KMS-11 (cell line): ENCODE data around the gene EFCAB11.

Experiments used
- H2AFZ ChIP-seq: fragments of 200-600 bp; sonication (generic); 2 replicates; pipeline ENCODE4 v1.6.1; 2016; ENCODE audit warnings: antibody characterized with exemption, mixed run types, low read depth
- H3K27ac ChIP-seq: fragments of 200-600 bp; sonication (generic); 2 replicates; pipeline ENCODE4 v1.6.1; 2016; ENCODE audit warnings: mild to moderate bottlenecking, mixed run types
- H3K27me3 ChIP-seq: fragments of 200-600 bp; sonication (generic); 2 replicates; pipeline ENCODE4 v1.6.1; 2017; ENCODE audit warnings: mild to moderate bottlenecking, low read depth, mixed run types, moderate library complexity; ENCODE audit not compliant: insufficient read depth
- H3K36me3 ChIP-seq: fragments of 200-600 bp; sonication (generic); 2 replicates; pipeline ENCODE4 v1.6.1; 2017; ENCODE audit warnings: mild to moderate bottlenecking, mixed run types; ENCODE audit not compliant: insufficient read depth
- H3K4me1 ChIP-seq: fragments of 200-600 bp; sonication (generic); 2 replicates; pipeline ENCODE4 v1.6.1; 2016; ENCODE audit warnings: mild to moderate bottlenecking, low read depth, mixed run types; ENCODE audit not compliant: poor library complexity, severe bottlenecking
- H3K4me2 ChIP-seq: fragments of 200-600 bp; sonication (generic); 2 replicates; pipeline ENCODE4 v1.7.0; 2016; ENCODE audit warnings: mild to moderate bottlenecking, mixed run types
- H3K4me3 ChIP-seq: fragments of 200-600 bp; sonication (generic); IDR thresholded peaks from 2 replicates; pipeline ENCODE4 v1.6.1; 2017; ENCODE audit warnings: low read depth, low read length, mixed read lengths; ENCODE audit not compliant: insufficient read depth
- H3K79me2 ChIP-seq: fragments of 200-600 bp; sonication (generic); 2 replicates; pipeline ENCODE4 v1.6.1; 2016; ENCODE audit warnings: low read depth, mixed run types; ENCODE audit not compliant: insufficient read depth
- H3K9ac ChIP-seq: fragments of 200-600 bp; sonication (generic); 2 replicates; pipeline ENCODE4 v1.6.1; 2016; ENCODE audit warnings: mild to moderate bottlenecking, mixed run types
- H4K20me1 ChIP-seq: fragments of 200-600 bp; sonication (generic); 2 replicates; pipeline ENCODE4 v1.6.1; 2016; ENCODE audit warnings: mild to moderate bottlenecking, mixed run types; ENCODE audit not compliant: insufficient read depth
- CTCF ChIP-seq: fragments of 200-600 bp; sonication (generic); conservative IDR thresholded peaks from 2 replicates; pipeline ENCODE4 v1.6.1; 2017; ENCODE audit warnings: low read depth, mild to moderate bottlenecking, antibody characterized with exemption, low read length, moderate library complexity, mixed read lengths

The EFCAB11 gene

GRCh38 chr14:89798212-89798773 is 156.2 kb downstream of the EFCAB11 start:
- Histone ChIP-seq H3K4me1 (no peaks in the 10 kb centered on the region), H3K4me3 (no peak overlapping the region), H3K4me2 (no peak overlapping the region), H2AFZ (no peak overlapping the region), H3K79me2 (no peaks in the 10 kb centered on the region), H3K27ac (no peak overlapping the region), H3K27me3 (no peaks in the 10 kb centered on the region), H3K36me3 (no peaks in the 10 kb centered on the region), H4K20me1 (no peaks in the 10 kb centered on the region), H3K9ac (no peak overlapping the region)
- no peak for TF ChIP-seq CTCF

GRCh38 chr14:89797148-89797547 is 157.4 kb downstream of the EFCAB11 start:
- Histone ChIP-seq H3K27me3 (no peaks in the 10 kb centered on the region), H4K20me1 (no peaks in the 10 kb centered on the region), H3K36me3 (no peaks in the 10 kb centered on the region), H3K4me3 (no peak overlapping the region), H3K9ac (no peak overlapping the region), H2AFZ (no peak overlapping the region), H3K4me1 (no peaks in the 10 kb centered on the region), H3K4me2 (no peak overlapping the region), H3K27ac (no peak overlapping the region), H3K79me2 (no peaks in the 10 kb centered on the region)
- no peak for TF ChIP-seq CTCF

GRCh38 chr14:89794096-89794495 is 160.4 kb downstream of the EFCAB11 start:
- Histone ChIP-seq H3K9ac (no peak overlapping the region), H3K4me1 (no peaks in the 10 kb centered on the region)
- no peak for TF ChIP-seq CTCF

GRCh38 chr14:89793367-89793716 is 161.2 kb downstream of the EFCAB11 start:
- Histone ChIP-seq H3K27ac (no peak overlapping the region), H4K20me1 (no peaks in the 10 kb centered on the region)
- no peak for TF ChIP-seq CTCF

More at GRCh38 chr14:89794096-89794495, 160.4 kb downstream of the EFCAB11 start:
- H2AFZ ChIP-seq, result no peak overlapping the region
- no peaks in the 10 kb centered on the region for H3K27me3 ChIP-seq
- no peak overlapping the region for H3K4me3 ChIP-seq
- no peaks in the 10 kb centered on the region for H3K79me2 ChIP-seq
- no peaks in the 10 kb centered on the region for H4K20me1 ChIP-seq
- no peak overlapping the region for H3K27ac ChIP-seq
- H3K36me3 ChIP-seq, result no peaks in the 10 kb centered on the region
- no peak overlapping the region for H3K4me2 ChIP-seq

More at GRCh38 chr14:89793367-89793716, 161.2 kb downstream of the EFCAB11 start:
- no peak overlapping the region for H2AFZ ChIP-seq
- no peaks in the 10 kb centered on the region for H3K4me1 ChIP-seq
- no peak overlapping the region for H3K4me3 ChIP-seq
- no peaks in the 10 kb centered on the region for H3K36me3 ChIP-seq
- no peaks in the 10 kb centered on the region for H3K79me2 ChIP-seq
- H3K27me3 ChIP-seq, result no peaks in the 10 kb centered on the region
- no peak overlapping the region for H3K4me2 ChIP-seq
- H3K9ac ChIP-seq, result no peak overlapping the region
